Activated CD8-positive, alpha-beta T cell treated with anti-CD3 and anti-CD28 coated beads for 36 hours (primary cell): Measurements from ENCODE around the gene SPANXD. TPM values are rescaled to one million over a fixed set of nuclear protein-coding genes. Genes with fewer than 3 reads are reported as not detected.

Experiments used
- ATAC-seq: fragments of 200-7000 bp; cut with Tn5 transposase; one replicate; pipeline ENCODE4 v1.10.0; 2021; ENCODE audit warnings: mild to moderate bottlenecking, moderate library complexity
- CTCF ChIA-PET: fragments of 350-600 bp; sonication (Branson Sonifier 250); formaldehyde crosslinking; loops from one replicate; lab custom pipeline; 2021; ENCODE audit warnings: antibody characterized with exemption; lab: Charles Lee
- POLR2A ChIA-PET: fragments of 350-600 bp; sonication (Branson Sonifier 250); formaldehyde crosslinking; loops from one replicate; lab custom pipeline; 2021; ENCODE audit warnings: antibody characterized with exemption; lab: Charles Lee
- DNase-seq: peaks from one replicate; pipeline ENCODE4 v3.0.0-alpha.2; 2020
- H3K27ac Mint-ChIP-seq: one replicate; pipeline ENCODE4 v1.8.0; 2021; ENCODE audit warnings: mild to moderate bottlenecking, mixed read lengths
- H3K27me3 Mint-ChIP-seq: one replicate; pipeline ENCODE4 v1.8.0; 2021; ENCODE audit warnings: mixed read lengths
- H3K36me3 Mint-ChIP-seq: one replicate; pipeline ENCODE4 v1.8.0; 2021; ENCODE audit warnings: low read depth, mixed read lengths
- H3K4me1 Mint-ChIP-seq: one replicate; pipeline ENCODE4 v1.8.0; 2021; ENCODE audit warnings: low read depth, mixed read lengths
- H3K4me3 Mint-ChIP-seq: one replicate; pipeline ENCODE4 v1.8.0; 2021; ENCODE audit warnings: mild to moderate bottlenecking, moderate library complexity, mixed read lengths
- H3K9me3 Mint-ChIP-seq: one replicate; pipeline ENCODE4 v1.8.0; 2021; ENCODE audit warnings: mixed read lengths
- CTCF ChIP-seq: fragments of 200-600 bp; IDR thresholded peaks from one replicate; pipeline ENCODE4 v1.8.0; 2022; ENCODE audit warnings: antibody characterized with exemption, mild to moderate bottlenecking
- intact Hi-C: fragments of 100-400 bp; cut with micrococcal nuclease; formaldehyde crosslinking; loops from one replicate; pipeline ENCODE4 v1.10.0; 2022
- total RNA-seq, 2 experiments: library from RNA; stranded (reverse); gene quantifications; one replicate each; pipeline ENCODE4 v1.2.3, GENCODE V29; 2021

SPANXD gene
- total RNA-seq, 2 experiments from 2014 or later: not detected

- Mint-ChIP-seq H3K36me3 (no peaks in the 10 kb centered on the region), H3K4me3 (no peak overlapping the region), H3K4me1 (no peaks in the 10 kb centered on the region), H3K27ac (no peak overlapping the region), H3K27me3 (no peaks in the 10 kb centered on the region), H3K9me3 (no peaks in the 10 kb centered on the region)
- intact Hi-C loops: no loop called here
- CTCF ChIA-PET: no interaction called here
- TF ChIP-seq CTCF: no peak
- ATAC-seq (no peak), DNase-seq (no peak)
- POLR2A ChIA-PET: no interaction called here
These were observed 16.1 kb upstream of the SPANXD start for GRCh38 chrX:141714680-141715079.

- CTCF ChIA-PET: no interaction called here
- TF ChIP-seq CTCF: no peak
- H3K4me3 Mint-ChIP-seq: no peak overlapping the region
- intact Hi-C loops: no loop called here
- ATAC-seq: no peak
- H3K36me3 Mint-ChIP-seq: no peaks in the 10 kb centered on the region
- DNase-seq: no peak
- H3K4me1 Mint-ChIP-seq: no peaks in the 10 kb centered on the region
- no peak overlapping the region for H3K27ac Mint-ChIP-seq
- POLR2A ChIA-PET: no interaction called here
- no peaks in the 10 kb centered on the region for H3K27me3 Mint-ChIP-seq
- peaks cover 3% of the 10 kb centered on the region for H3K9me3 Mint-ChIP-seq
These were observed 2.5 kb upstream of the SPANXD start for GRCh38 chrX:141701072-141701471.

GRCh38 chrX:141673946-141674345 lies 24.6 kb downstream of the SPANXD start:
- Mint-ChIP-seq H3K4me3 (no peak overlapping the region), H3K27ac (no peak overlapping the region), H3K36me3 (no peaks in the 10 kb centered on the region), H3K4me1 (no peaks in the 10 kb centered on the region), H3K9me3 (peaks cover 4% of the 10 kb centered on the region), H3K27me3 (no peaks in the 10 kb centered on the region)
- ChIA-PET CTCF (no interaction called here), POLR2A (no interaction called here)
- no peak for TF ChIP-seq CTCF
- intact Hi-C loops: no loop called here
- DNase-seq: no peak
- no peak for ATAC-seq

GRCh38 chrX:141669689-141670088 lies 28.9 kb downstream of the SPANXD start:
- POLR2A ChIA-PET: no interaction called here
- intact Hi-C loops: no loop called here
- Mint-ChIP-seq H3K4me1 (no peaks in the 10 kb centered on the region), H3K27me3 (no peaks in the 10 kb centered on the region), H3K4me3 (no peak overlapping the region), H3K27ac (no peak overlapping the region), H3K9me3 (no peaks in the 10 kb centered on the region), H3K36me3 (no peaks in the 10 kb centered on the region)
- CTCF ChIA-PET: no interaction called here
- DNase-seq: no peak
- TF ChIP-seq CTCF: no peak
- ATAC-seq: no peak

GRCh38 chrX:141668371-141668770 lies 30.2 kb downstream of the SPANXD start:
- no peaks in the 10 kb centered on the region for H3K27me3 Mint-ChIP-seq
- no peak for ATAC-seq

More at GRCh38 chrX:141668371-141668770, 30.2 kb downstream of the SPANXD start:
- POLR2A ChIA-PET: no interaction called here
- no peak for TF ChIP-seq CTCF
- DNase-seq: no peak
- Mint-ChIP-seq H3K4me3 (no peak overlapping the region), H3K4me1 (no peaks in the 10 kb centered on the region), H3K27ac (no peak overlapping the region), H3K36me3 (no peaks in the 10 kb centered on the region), H3K9me3 (no peaks in the 10 kb centered on the region)
- CTCF ChIA-PET: no interaction called here
- intact Hi-C loops: no loop called here
